Loucy (cell line): ENCODE measurements around the gene CDYL.

Experiments
- H2AFZ ChIP-seq: fragments of 200-600 bp; sonication (generic); 2 replicates; pipeline ENCODE4 v1.6.0; 2016; ENCODE audit warnings: antibody characterized with exemption, mild to moderate bottlenecking, low read length, moderate library complexity
- H3F3A ChIP-seq: fragments of 200-600 bp; 2 replicates; pipeline ENCODE4 v1.6.0; 2016; ENCODE audit warnings: antibody characterized with exemption, low read depth, mild to moderate bottlenecking
- H3K27me3 ChIP-seq: fragments of 200-600 bp; sonication (generic); 2 replicates; pipeline ENCODE4 v1.6.1; 2014; ENCODE audit warnings: low read length, mild to moderate bottlenecking; ENCODE audit not compliant: insufficient read depth, poor library complexity, severe bottlenecking
- H3K36me3 ChIP-seq: fragments of 200-600 bp; sonication (generic); 2 replicates; pipeline ENCODE4 v1.6.1; 2016; ENCODE audit warnings: low read length; ENCODE audit not compliant: insufficient read depth
- H3K4me1 ChIP-seq: fragments of 200-600 bp; sonication (generic); 2 replicates; pipeline ENCODE4 v1.5.1; 2014; ENCODE audit warnings: low read length, mild to moderate bottlenecking; ENCODE audit not compliant: insufficient read depth, poor library complexity, severe bottlenecking
- H3K4me2 ChIP-seq: fragments of 200-600 bp; sonication (generic); 2 replicates; pipeline ENCODE4 v1.6.0; 2014; ENCODE audit warnings: antibody characterized with exemption, low read length, low read depth, mild to moderate bottlenecking; ENCODE audit not compliant: poor library complexity, severe bottlenecking
- H3K4me3 ChIP-seq: fragments of 200-600 bp; sonication (generic); 2 replicates; pipeline ENCODE4 v1.5.1; 2014; ENCODE audit warnings: low read length, mild to moderate bottlenecking, mixed read lengths; ENCODE audit not compliant: poor library complexity, severe bottlenecking
- H3K79me2 ChIP-seq: fragments of 200-600 bp; sonication (generic); 2 replicates; pipeline ENCODE4 v1.6.1; 2014; ENCODE audit warnings: low read length; ENCODE audit not compliant: insufficient read depth
- H3K9ac ChIP-seq: fragments of 200-600 bp; sonication (generic); 2 replicates; pipeline ENCODE4 v1.6.0; 2014; ENCODE audit warnings: mild to moderate bottlenecking, low read depth, low read length, moderate library complexity; ENCODE audit not compliant: poor library complexity, severe bottlenecking
- H3K9me2 ChIP-seq: fragments of 200-600 bp; sonication (generic); replicated peaks from 2 replicates; pipeline ENCODE4 v1.6.1; 2016; ENCODE audit warnings: low read depth, low read length, mixed read lengths
- H3K9me3 ChIP-seq: fragments of 200-600 bp; sonication (generic); 2 replicates; pipeline ENCODE4 v1.6.1; 2014; ENCODE audit warnings: mild to moderate bottlenecking, antibody characterized with exemption, low read length, low read depth; ENCODE audit not compliant: insufficient read depth
- H4K20me1 ChIP-seq: fragments of 200-600 bp; sonication (generic); 2 replicates; pipeline ENCODE4 v1.6.0; 2014; ENCODE audit warnings: antibody characterized with exemption, low read length, mild to moderate bottlenecking; ENCODE audit not compliant: insufficient read depth, poor library complexity, severe bottlenecking
- CTCF ChIP-seq: fragments of 200-600 bp; sonication (generic); conservative IDR thresholded peaks from 2 replicates; pipeline ENCODE4 v1.5.1; 2014; ENCODE audit warnings: mild to moderate bottlenecking, antibody characterized with exemption, low read length
- EZH2phosphoT487 ChIP-seq: fragments of 200-600 bp; IDR thresholded peaks from 2 replicates; pipeline ENCODE4 v1.6.1; 2018; ENCODE audit warnings: antibody characterized with exemption, mild to moderate bottlenecking, moderate library complexity, borderline replicate concordance

The CDYL gene

GRCh38 chr6:4994741-4995140 is 218.5 kb downstream of the CDYL start:
- Histone ChIP-seq H2AFZ (no peak overlapping the region), H3K9me3 (no peaks in the 10 kb centered on the region), H3K9ac (no peak overlapping the region), H3K4me2 (no peak overlapping the region), H3K4me3 (no peak overlapping the region), H3F3A (no peaks in the 10 kb centered on the region), H3K27me3 (no peaks in the 10 kb centered on the region), H3K4me1 (no peaks in the 10 kb centered on the region), H3K36me3 (peaks cover 3% of the 10 kb centered on the region; the same call in 1 of the 2 replicates), H4K20me1 (no peaks in the 10 kb centered on the region), H3K9me2 (no peaks in the 10 kb centered on the region), H3K79me2 (no peaks in the 10 kb centered on the region)
- no peak for TF ChIP-seq EZH2phosphoT487
- TF ChIP-seq CTCF, result no peak

- no peaks in the 10 kb centered on the region for H3K27me3 ChIP-seq
- H3K4me2 ChIP-seq, result no peak overlapping the region
- H3F3A ChIP-seq, result no peaks in the 10 kb centered on the region
- no peak overlapping the region for H3K9ac ChIP-seq
- no peaks in the 10 kb centered on the region for H4K20me1 ChIP-seq
- no peaks in the 10 kb centered on the region for H3K9me2 ChIP-seq
- no peak overlapping the region for H2AFZ ChIP-seq
- peaks cover 12% of the 10 kb centered on the region; the same call in 1 of the 2 replicates for H3K36me3 ChIP-seq
- peaks cover 6% of the 10 kb centered on the region for H3K4me1 ChIP-seq
- no peak overlapping the region for H3K4me3 ChIP-seq
- no peaks in the 10 kb centered on the region for H3K9me3 ChIP-seq
- no peak for TF ChIP-seq EZH2phosphoT487
- TF ChIP-seq CTCF, result no peak
- H3K79me2 ChIP-seq, result no peaks in the 10 kb centered on the region
Measured at GRCh38 chr6:4997862-4998261, 221.7 kb downstream of the CDYL start.

- Histone ChIP-seq H3K9me3 (no peaks in the 10 kb centered on the region), H3K27me3 (no peaks in the 10 kb centered on the region), H3F3A (no peaks in the 10 kb centered on the region), H3K9ac (no peak overlapping the region), H3K4me1 (peaks cover 11% of the 10 kb centered on the region), H3K4me2 (no peak overlapping the region), H2AFZ (no peak overlapping the region), H3K36me3 (peaks cover 12% of the 10 kb centered on the region; the same call in 1 of the 2 replicates), H3K9me2 (no peaks in the 10 kb centered on the region), H3K79me2 (no peaks in the 10 kb centered on the region), H4K20me1 (no peaks in the 10 kb centered on the region), H3K4me3 (no peak overlapping the region)
- TF ChIP-seq EZH2phosphoT487, result no peak
- TF ChIP-seq CTCF, result no peak
Measured at GRCh38 chr6:4999586-4999985, 223.4 kb downstream of the CDYL start.
